ENCODE data around the gene ABCA12.

ABCA12 gene

DNA sequence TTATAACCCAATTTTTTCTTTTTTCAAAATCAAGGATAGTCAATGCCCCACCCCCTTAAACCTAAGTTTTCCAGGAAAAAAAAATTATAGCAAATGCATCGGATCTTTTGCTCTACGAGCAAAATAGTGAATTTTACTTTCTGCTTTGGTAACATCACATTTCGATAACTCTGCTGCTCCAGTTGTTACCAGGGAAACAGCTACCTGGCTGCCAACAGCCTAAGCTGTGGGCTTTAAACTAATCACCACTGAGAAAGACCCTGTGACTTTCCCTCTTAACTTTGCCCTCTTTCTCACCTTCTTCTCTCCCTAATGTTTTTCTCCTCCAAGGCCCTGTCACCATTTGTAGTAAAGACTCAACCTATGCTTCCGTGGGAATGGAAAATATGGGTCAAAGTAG, 145.5 kb downstream of the ABCA12 start:
- TF ChIP-seq, protein P1, sequence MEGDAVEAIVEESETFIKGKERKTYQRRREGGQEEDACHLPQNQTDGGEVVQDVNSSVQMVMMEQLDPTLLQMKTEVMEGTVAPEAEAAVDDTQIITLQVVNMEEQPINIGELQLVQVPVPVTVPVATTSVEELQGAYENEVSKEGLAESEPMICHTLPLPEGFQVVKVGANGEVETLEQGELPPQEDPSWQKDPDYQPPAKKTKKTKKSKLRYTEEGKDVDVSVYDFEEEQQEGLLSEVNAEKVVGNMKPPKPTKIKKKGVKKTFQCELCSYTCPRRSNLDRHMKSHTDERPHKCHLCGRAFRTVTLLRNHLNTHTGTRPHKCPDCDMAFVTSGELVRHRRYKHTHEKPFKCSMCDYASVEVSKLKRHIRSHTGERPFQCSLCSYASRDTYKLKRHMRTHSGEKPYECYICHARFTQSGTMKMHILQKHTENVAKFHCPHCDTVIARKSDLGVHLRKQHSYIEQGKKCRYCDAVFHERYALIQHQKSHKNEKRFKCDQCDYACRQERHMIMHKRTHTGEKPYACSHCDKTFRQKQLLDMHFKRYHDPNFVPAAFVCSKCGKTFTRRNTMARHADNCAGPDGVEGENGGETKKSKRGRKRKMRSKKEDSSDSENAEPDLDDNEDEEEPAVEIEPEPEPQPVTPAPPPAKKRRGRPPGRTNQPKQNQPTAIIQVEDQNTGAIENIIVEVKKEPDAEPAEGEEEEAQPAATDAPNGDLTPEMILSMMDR (IDR thresholded peaks at IDR 0.05): no peak
- no peak overlapping the region for H3K27ac ChIP-seq
- H2AFZ ChIP-seq: peak overlapping the region; percentile 25
- H3K79me2 ChIP-seq: no peaks in the 10 kb centered on the region
- peaks cover 5% of the 10 kb centered on the region for H3K4me1 ChIP-seq
- H3K27me3 ChIP-seq (ENCODE audit: control insufficient read depth, insufficient read depth, low read length): no peaks in the 10 kb centered on the region
- no peak overlapping the region for H3K9ac ChIP-seq
- H3K4me2 ChIP-seq (ENCODE audit: low read length): no peak overlapping the region
- H3K4me3 ChIP-seq (ENCODE audit: low read depth, low read length): no peak overlapping the region
- H3K36me3 ChIP-seq (ENCODE audit: control insufficient read depth, insufficient read depth, low read length): no peaks in the 10 kb centered on the region
- no peaks in the 10 kb centered on the region for H3K9me3 ChIP-seq (ENCODE audit: control insufficient read depth, low read length)

- H3K4me1 ChIP-seq: peaks cover 22% of the 10 kb centered on the region
- no peaks in the 10 kb centered on the region for H3K27me3 ChIP-seq (ENCODE audit: control insufficient read depth, insufficient read depth, low read length)
- H3K4me2 ChIP-seq (ENCODE audit: low read length): no peak overlapping the region
- H2AFZ ChIP-seq: peak overlapping the region; percentile 28
- no peaks in the 10 kb centered on the region for H3K79me2 ChIP-seq
- H3K9ac ChIP-seq: no peak overlapping the region
- H3K4me3 ChIP-seq (ENCODE audit: low read depth, low read length): no peak overlapping the region
- no peak overlapping the region for H3K27ac ChIP-seq
- TF ChIP-seq, protein P1 (IDR thresholded peaks at IDR 0.05): no peak
- H3K9me3 ChIP-seq (ENCODE audit: control insufficient read depth, low read length): no peaks in the 10 kb centered on the region
- H3K36me3 ChIP-seq (ENCODE audit: control insufficient read depth, insufficient read depth, low read length): no peaks in the 10 kb centered on the region
Measured at GRCh38 chr2:214989187-214989586, 149.2 kb downstream of the ABCA12 start.

DNA sequence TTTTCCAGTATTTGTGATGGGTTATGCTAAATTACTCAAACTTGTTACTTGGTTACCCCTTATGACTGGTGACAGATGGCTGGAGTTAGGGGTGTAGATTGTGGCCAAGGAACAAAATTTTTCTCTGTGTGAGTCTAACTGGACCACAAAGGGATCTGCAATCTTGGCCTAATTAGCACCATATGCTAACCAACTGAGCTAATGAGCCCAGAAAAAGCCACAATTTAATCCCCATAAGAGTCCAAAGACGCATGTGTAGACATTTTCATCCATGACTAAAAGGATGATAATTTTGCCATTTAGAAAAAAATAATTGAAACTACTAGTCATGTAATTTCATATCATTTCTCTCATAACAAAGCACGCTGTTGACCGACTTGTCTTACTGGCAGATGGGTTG, 151.2 kb downstream of the ABCA12 start:
- no peaks in the 10 kb centered on the region for H3K9me3 ChIP-seq (ENCODE audit: control insufficient read depth, low read length)
- TF ChIP-seq, protein P1 (IDR thresholded peaks at IDR 0.05): no peak

DNA sequence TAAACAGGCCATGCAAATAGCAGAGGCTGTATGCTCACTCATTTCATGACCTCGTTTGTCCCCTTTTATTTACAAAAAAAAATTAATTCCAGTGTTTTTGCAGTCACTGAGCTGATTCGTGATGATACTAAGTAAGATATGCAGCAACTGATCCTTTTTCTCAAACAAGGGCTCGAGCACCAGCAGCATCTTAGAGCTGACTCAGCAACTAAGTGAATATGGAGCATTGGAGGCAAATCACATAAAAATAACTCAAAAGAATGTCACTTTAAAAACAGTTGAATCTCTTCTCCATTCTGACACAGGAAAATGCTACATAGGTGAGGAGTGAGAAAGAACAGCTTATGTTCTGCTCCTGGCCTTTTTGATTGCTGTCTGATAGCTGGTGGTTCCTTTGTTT, 152.8 kb downstream of the ABCA12 start:
- Histone ChIP-seq H2AFZ (peak overlapping the region; percentile 29), H3K79me2 (no peaks in the 10 kb centered on the region), H3K27me3 (ENCODE audit: control insufficient read depth, insufficient read depth, low read length) (no peaks in the 10 kb centered on the region), H3K36me3 (ENCODE audit: control insufficient read depth, insufficient read depth, low read length) (no peaks in the 10 kb centered on the region), H3K9me3 (ENCODE audit: control insufficient read depth, low read length) (no peaks in the 10 kb centered on the region), H3K4me1 (peaks cover 32% of the 10 kb centered on the region), H3K4me2 (ENCODE audit: low read length) (peak overlapping the region; percentile 55), H3K4me3 (ENCODE audit: low read depth, low read length) (no peak overlapping the region), H3K9ac (no peak overlapping the region), H3K27ac (peak overlapping the region; percentile 87)
- TF ChIP-seq, protein P1 (IDR thresholded peaks at IDR 0.05): no peak

More for the DNA sequence above, 151.2 kb downstream of the ABCA12 start:
- H3K79me2 ChIP-seq: no peaks in the 10 kb centered on the region
- no peak overlapping the region for H3K9ac ChIP-seq
- peaks cover 28% of the 10 kb centered on the region for H3K4me1 ChIP-seq
- no peak overlapping the region for H3K27ac ChIP-seq
- H3K4me3 ChIP-seq (ENCODE audit: low read depth, low read length): no peak overlapping the region
- no peak overlapping the region for H2AFZ ChIP-seq
- H3K36me3 ChIP-seq (ENCODE audit: control insufficient read depth, insufficient read depth, low read length): no peaks in the 10 kb centered on the region
- no peak overlapping the region for H3K4me2 ChIP-seq (ENCODE audit: low read length)
- no peaks in the 10 kb centered on the region for H3K27me3 ChIP-seq (ENCODE audit: control insufficient read depth, insufficient read depth, low read length)

- no peaks in the 10 kb centered on the region for H3K36me3 ChIP-seq (ENCODE audit: control insufficient read depth, insufficient read depth, low read length)
- no peaks in the 10 kb centered on the region for H3K79me2 ChIP-seq
- TF ChIP-seq, protein P1 (IDR thresholded peaks at IDR 0.05): no peak
- no peak overlapping the region for H3K27ac ChIP-seq
- no peaks in the 10 kb centered on the region for H3K27me3 ChIP-seq (ENCODE audit: control insufficient read depth, insufficient read depth, low read length)
- H2AFZ ChIP-seq: no peak overlapping the region
- no peaks in the 10 kb centered on the region for H3K9me3 ChIP-seq (ENCODE audit: control insufficient read depth, low read length)
- no peak overlapping the region for H3K9ac ChIP-seq
- H3K4me2 ChIP-seq (ENCODE audit: low read length): no peak overlapping the region
- no peak overlapping the region for H3K4me3 ChIP-seq (ENCODE audit: low read depth, low read length)
- no peaks in the 10 kb centered on the region for H3K4me1 ChIP-seq
Measured at GRCh38 chr2:214966420-214966819, 172.0 kb downstream of the ABCA12 start.

Measured in parathyroid adenoma (tissue), 2 donors.